GM12878 (cell line): ENCODE data around the gene SERPINE2. TPM values are rescaled to one million over a fixed set of nuclear protein-coding genes. Genes with fewer than 3 reads are reported as not detected.

Experiments used
- ATAC-seq: fragments of 200-7000 bp; cut with Tn5 transposase; 3 replicates; pipeline ENCODE4 v1.9.1; 2020; ENCODE audit warnings: mild to moderate bottlenecking, moderate library complexity
- BruUV-seq: library from RNA; stranded (reverse); fragments of 400-500 nt; replicated peaks from 2 replicates; lab custom pipeline; 2021; lab: Mats Ljungman, UMichigan
- CTCF ChIA-PET: fragments of 300-600 bp; sonication (Branson Sonifier 250); formaldehyde crosslinking; extraction: SDS; loops from one replicate; lab custom pipeline; 2021; ENCODE audit warnings: inconsistent platforms; lab: Yijun Ruan, JAX
- POLR2A ChIA-PET: fragments of 350-600 bp; formaldehyde crosslinking; extraction: SDS; loops from one replicate; lab custom pipeline; 2021; ENCODE audit warnings: inconsistent platforms; lab: Charles Lee
- RAD21 ChIA-PET: fragments of 300-600 bp; sonication (Branson Sonifier 250); formaldehyde crosslinking; loops from one replicate; lab custom pipeline; 2023; ENCODE audit warnings: antibody characterized with exemption; ENCODE audit not compliant: unreplicated experiment; lab: Charles Lee
- SMC1A ChIA-PET: fragments of 300-600 bp; sonication (Branson Sonifier 250); formaldehyde crosslinking; loops from one replicate; lab custom pipeline; 2023; ENCODE audit not compliant: unreplicated experiment, uncharacterized antibody; lab: Charles Lee
- DNase-seq: peaks from one replicate; pipeline ENCODE4 v3.0.0-alpha.2; 2011; ENCODE audit warnings: low read depth, low spot score
- FAIRE-seq: peaks from 3 replicates; lab custom pipeline; 2011; peaks lifted over from hg19 to GRCh38; lab: Jason Lieb, UNC
- H2AFZ ChIP-seq: 2 replicates; pipeline ENCODE4 v1.6.0; 2011; ENCODE audit warnings: low read depth, low read length, control low read depth; ENCODE audit not compliant: control insufficient read depth
- H3K27ac ChIP-seq: 2 replicates; pipeline ENCODE4 v1.5.1; 2011; ENCODE audit warnings: control low read depth; ENCODE audit not compliant: control insufficient read depth, insufficient read depth
- H3K27me3 ChIP-seq, 2 experiments: replicated peaks in 1 of 2; 2 replicates each; pipeline versions ENCODE4 v1.6.0 to v1.6.1; 2011; ENCODE audit warnings: low read length in 1 of 2; ENCODE audit not compliant: control insufficient read depth in 2 of 2, insufficient read depth in 2 of 2
- H3K36me3 ChIP-seq, 2 experiments: 2 replicates each; pipeline ENCODE4 v1.5.1; 2011; ENCODE audit warnings: low read length in 1 of 2; ENCODE audit not compliant: control insufficient read depth in 2 of 2, insufficient read depth in 2 of 2
- H3K4me1 ChIP-seq: 2 replicates; pipeline ENCODE4 v1.6.1; 2011; ENCODE audit warnings: mild to moderate bottlenecking, low read length, moderate library complexity, mixed read lengths; ENCODE audit not compliant: control insufficient read depth, insufficient read depth
- H3K4me2 ChIP-seq: 2 replicates; pipeline ENCODE4 v1.6.0; 2011; ENCODE audit warnings: control low read depth; ENCODE audit not compliant: control insufficient read depth, insufficient read depth
- H3K4me3 ChIP-seq: fragments of 200-600 bp; sonication (generic); 2 replicates; pipeline ENCODE4 v1.5.1; 2016
- H3K79me2 ChIP-seq: 2 replicates; pipeline ENCODE4 v1.6.0; 2011; ENCODE audit warnings: low read length; ENCODE audit not compliant: control insufficient read depth, insufficient read depth
- H3K9ac ChIP-seq: 2 replicates; pipeline ENCODE4 v1.8.0; 2011; ENCODE audit warnings: low read length, control low read depth, mixed read lengths; ENCODE audit not compliant: control insufficient read depth, insufficient read depth
- H3K9me3 ChIP-seq: replicated peaks from 3 replicates; pipeline ENCODE4 v1.5.1; 2011; ENCODE audit warnings: mild to moderate bottlenecking, low read length; ENCODE audit not compliant: control insufficient read depth, insufficient read depth
- H4K20me1 ChIP-seq: 2 replicates; pipeline ENCODE4 v1.6.0; 2011; ENCODE audit not compliant: control insufficient read depth, insufficient read depth
- BACH1 ChIP-seq: fragments of 450-650 bp; IDR thresholded peaks from 2 replicates; pipeline ENCODE4 v1.6.1; 2017; ENCODE audit warnings: mild to moderate bottlenecking, borderline replicate concordance
- CBFB ChIP-seq: IDR thresholded peaks from 2 replicates; pipeline ENCODE4 v1.6.1; 2016; ENCODE audit warnings: antibody characterized with exemption, low read depth
- CBX3 ChIP-seq: fragments of 200-600 bp; sonication (generic); IDR thresholded peaks from 2 replicates; pipeline ENCODE4 v1.6.1; 2016; ENCODE audit warnings: low read depth, borderline replicate concordance
- CBX5 ChIP-seq: sonication (generic); IDR thresholded peaks from 2 replicates; pipeline ENCODE4 v1.6.1; 2016; ENCODE audit warnings: low read depth, moderate library complexity, mild to moderate bottlenecking, inconsistent platforms
- CREM ChIP-seq: IDR thresholded peaks from 2 replicates; pipeline ENCODE4 v1.6.1; 2014; ENCODE audit warnings: antibody characterized with exemption, low read depth
- EZH2 ChIP-seq: IDR thresholded peaks from 2 replicates; pipeline ENCODE4 v1.6.1; 2012; ENCODE audit warnings: low read depth, mild to moderate bottlenecking, control low read depth, inconsistent platforms, low read length, borderline replicate concordance; ENCODE audit not compliant: control insufficient read depth
- IKZF1 ChIP-seq: fragments of 450-650 bp; conservative IDR thresholded peaks from 2 replicates; pipeline ENCODE4 v1.6.1; 2017; ENCODE audit warnings: antibody characterized with exemption, mild to moderate bottlenecking
- LARP7 ChIP-seq: fragments of 450-650 bp; IDR thresholded peaks from 2 replicates; pipeline ENCODE4 v1.6.1; 2017; ENCODE audit warnings: mild to moderate bottlenecking
- NFYA ChIP-seq: IDR thresholded peaks from 2 replicates; pipeline ENCODE4 v1.6.1; 2011; ENCODE audit warnings: low read depth, mild to moderate bottlenecking, low read length, improper control_type of control experiment, borderline replicate concordance
- SIN3A ChIP-seq: IDR thresholded peaks from 2 replicates; pipeline ENCODE4 v1.6.1; 2012; ENCODE audit warnings: low read depth, low read length, improper control_type of control experiment
- SREBF2 ChIP-seq: IDR thresholded peaks from 2 replicates; pipeline ENCODE4 v1.6.1; 2012; ENCODE audit warnings: mild to moderate bottlenecking, low read length
- SUZ12 ChIP-seq: fragments of 200-600 bp; sonication (generic); IDR thresholded peaks from one replicate; pipeline ENCODE4 v1.6.1; 2018; ENCODE audit warnings: antibody characterized with exemption, mild to moderate bottlenecking; ENCODE audit not compliant: unreplicated experiment
- TCF12 ChIP-seq: IDR thresholded peaks from 2 replicates; pipeline ENCODE4 v1.6.1; 2011; ENCODE audit warnings: low read depth, mild to moderate bottlenecking, low read length
- ZNF217 ChIP-seq: fragments of 450-650 bp; IDR thresholded peaks from 2 replicates; pipeline ENCODE4 v1.6.1; 2017; ENCODE audit warnings: antibody characterized with exemption, mild to moderate bottlenecking
- ZZZ3 ChIP-seq: IDR thresholded peaks from 2 replicates; pipeline ENCODE4 v1.6.1; 2011; ENCODE audit warnings: low read depth; ENCODE audit not compliant: control insufficient read depth, insufficient read length
- WGBS: methylation state at CpG from one replicate; pipeline ENCODE4 v1.1.6; 2016; ENCODE audit warnings: low lambda C conversion rate; ENCODE audit not compliant: insufficient replicate concordance, insufficient coverage; ENCODE audit errors: missing lambda C conversion rate; 5-methylcytosine and 5-hydroxymethylcytosine counted together
- in situ Hi-C: fragments of 300-500 bp; cut with MboI; formaldehyde crosslinking; loops from 9 replicates; pipeline ENCODE4 v1.14.3; 2018; ENCODE audit warnings: mixed read lengths
- intact Hi-C: fragments of 100-400 bp; cut with micrococcal nuclease; formaldehyde crosslinking; loops from one replicate; pipeline ENCODE4 v1.14.2; 2022; ENCODE audit not compliant: unreplicated experiment
- polyA plus RNA-seq, 11 experiments: library from polyadenylated mRNA; depleted of rRNA in 4 of 11; unstranded in 6 of 11; stranded (reverse) in 5 of 11; fragments of >200 nt; fragmentation: Nextera tagmentation in 4 of 11; fragmentation: Illumina TruSeq in 1 of 11; extraction: Ambion mirVana in 4 of 11; extraction: Trizol in 1 of 11; gene quantifications; 1 replicate in 1 of 11; 2 replicates in 10 of 11; pipeline versions ENCODE4 v1.2.1 to v1.2.3, GENCODE V29; 2011 to 2016; ENCODE audit warnings: inconsistent platforms in 2 of 11, missing spikeins in 2 of 11, low read depth in 1 of 11
- total RNA-seq, 4 experiments: library from RNA; depleted of rRNA in 3 of 4; stranded (reverse); fragments of >200 nt in 3 of 4; fragmentation: Illumina TruSeq in 1 of 4; extraction: Trizol in 1 of 4; gene quantifications; 2 replicates each; pipeline versions ENCODE4 v1.2.1 to v1.2.3, GENCODE V29; 2013 to 2021
- TF ChIP-seq, protein P1 (sequence below): fragments of 450-650 bp; conservative IDR thresholded peaks from 2 replicates; pipeline ENCODE4 v1.6.1; 2017; ENCODE audit warnings: mild to moderate bottlenecking, moderate library complexity
- TF ChIP-seq, protein P2 (sequence below): fragments of 150-350 bp; IDR thresholded peaks from 2 replicates; pipeline ENCODE4 v1.6.1; 2014; ENCODE audit warnings: mild to moderate bottlenecking, low read depth, low read length

SERPINE2 gene
- total and polyA plus RNA-seq, 10 of the 15 experiments (the other 5 are each of a cell fraction or from before 2014, with no cell fraction given): 0.18 to 1.7 (median 0.39) TPM

DNA sequence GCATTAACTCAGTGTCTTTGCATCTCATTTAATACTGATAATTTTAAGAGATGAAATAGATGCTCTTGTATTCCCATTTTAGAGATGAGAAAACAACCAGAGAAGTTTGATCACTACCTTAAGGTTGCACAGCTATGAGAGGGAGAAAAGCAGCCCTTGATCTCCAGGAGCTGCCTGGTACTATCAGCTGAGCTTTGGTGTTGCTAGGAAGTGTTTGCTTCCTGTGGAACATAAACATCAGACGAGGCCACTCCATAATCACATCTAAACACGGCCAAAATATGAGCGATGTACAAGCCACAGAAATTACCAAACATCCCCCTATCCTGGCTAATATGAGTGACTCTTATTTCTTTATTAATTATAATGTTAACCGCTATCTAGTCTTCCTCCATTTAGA is 93.3 kb downstream of the SERPINE2 start (continued):
- TF ChIP-seq SUZ12 (no peak), CBX3 (no peak), ZZZ3 (no peak)

DNA sequence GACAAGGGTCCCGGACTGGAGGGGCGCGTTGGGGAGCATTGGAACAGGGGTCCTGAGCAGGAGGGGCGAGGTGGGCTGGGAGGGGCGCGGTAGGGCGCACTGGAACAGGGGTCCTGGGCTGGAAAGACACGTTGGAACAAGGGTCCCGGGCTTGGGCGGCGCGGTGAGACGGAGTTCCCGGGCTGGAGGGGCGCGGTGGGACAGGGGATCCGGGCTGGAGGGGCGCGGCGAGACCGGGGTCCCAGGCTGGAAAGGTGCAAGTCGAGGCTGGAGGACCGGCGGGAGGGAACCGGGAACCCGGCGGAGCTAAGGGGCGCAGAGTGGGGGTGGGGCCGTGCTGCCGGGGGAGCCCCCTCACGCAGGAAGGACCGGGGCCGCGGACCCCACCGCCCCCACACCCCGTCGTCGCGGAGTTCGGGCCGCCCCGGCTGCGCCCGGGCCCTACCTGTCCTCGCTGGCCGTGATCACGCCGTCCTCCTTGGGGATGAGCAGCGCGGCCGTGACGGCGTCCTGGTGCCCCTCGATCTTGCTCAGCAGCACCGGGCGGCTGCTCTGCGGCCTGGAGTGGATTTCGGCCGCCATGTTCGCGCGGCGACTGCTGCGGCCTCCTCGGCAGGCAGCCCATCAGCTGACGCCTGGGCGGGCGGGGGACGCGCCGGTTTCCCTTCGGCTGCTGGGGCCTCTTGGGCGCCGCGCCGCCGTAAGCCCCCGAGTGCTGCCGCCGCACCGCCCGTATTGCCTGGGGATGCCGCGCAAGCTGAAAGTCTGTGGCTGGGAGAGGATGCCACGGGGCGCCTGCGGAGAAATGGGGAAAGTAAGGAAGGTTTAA is 94.2 kb downstream of the SERPINE2 start, which contains the start of gene WDFY1:
Gene WDFY1, minus strand, starts transcription at position 633 of the 829 bp plus-strand sequence. Its CDS starts 51 bp downstream, at position 582.
- peak within 1 kb of the TSS; percentile 88 for H3K4me2 ChIP-seq
- in situ Hi-C loops: no loop called here
- ChIA-PET SMC1A (interaction anchor here (1.2 kb wide), 1 partner anchor 17 kb away, joined by 4 read pairs; no protein-coding TSS in a partner anchor), POLR2A (interaction anchor here (1.4 to 1.6 kb wide), 2 partner anchors 10 to 13 kb away, joined by 7 to 8 read pairs; partner anchors contain the start of gene MRPL44), RAD21 (interaction anchor here (1.5 kb wide), 1 partner anchor 13 kb away, joined by 6 read pairs; no protein-coding TSS in a partner anchor), CTCF (interaction anchor here (0.6 to 2.6 kb wide), 5 partner anchors 10 to 812 kb away, joined by 3 to 15 read pairs (median 3); partner anchors contain the start of gene MRPL44)
- peak within 1 kb of the TSS; percentile 75 for H3K9ac ChIP-seq
- H3K27me3 ChIP-seq: no peaks in the 10 kb centered on the region
- H4K20me1 ChIP-seq: no peaks in the 10 kb centered on the region
- H3K4me1 ChIP-seq: peaks cover 19% of the 10 kb centered on the region
- peak within 1 kb of the TSS; percentile 76 for H3K27ac ChIP-seq
- H3K36me3 ChIP-seq: no peaks in the 10 kb centered on the region
- peak within 1 kb of the TSS; percentile 75 for H3K4me3 ChIP-seq
- peak within 1 kb of the TSS; percentile 68 for H2AFZ ChIP-seq
- BruUV-seq: no TSS peak
- peaks cover 33% of the 10 kb centered on the region for H3K79me2 ChIP-seq
- peak; percentile 94 for ATAC-seq
- 3% methylated on average over 44 of the region's 87 CpGs for WGBS
- no peak for FAIRE-seq
- intact Hi-C loops: loop anchor here (2.0 to 5.0 kb wide), 2 partner anchors 48 to 108 kb away; partner anchors contain the start of gene AP1S3
- no peak for DNase-seq
- H3K9me3 ChIP-seq: no peaks in the 10 kb centered on the region; the same call in 1 of the 3 replicates
- peak; percentile 52; the same call in 1 of the 2 replicates for TF ChIP-seq CREM
- TF ChIP-seq NFYA: no peak
- peak; percentile 96 for TF ChIP-seq LARP7
- TF ChIP-seq ZNF217: peak; percentile 49; the same call in 1 of the 2 replicates
- TF ChIP-seq, protein P1, sequence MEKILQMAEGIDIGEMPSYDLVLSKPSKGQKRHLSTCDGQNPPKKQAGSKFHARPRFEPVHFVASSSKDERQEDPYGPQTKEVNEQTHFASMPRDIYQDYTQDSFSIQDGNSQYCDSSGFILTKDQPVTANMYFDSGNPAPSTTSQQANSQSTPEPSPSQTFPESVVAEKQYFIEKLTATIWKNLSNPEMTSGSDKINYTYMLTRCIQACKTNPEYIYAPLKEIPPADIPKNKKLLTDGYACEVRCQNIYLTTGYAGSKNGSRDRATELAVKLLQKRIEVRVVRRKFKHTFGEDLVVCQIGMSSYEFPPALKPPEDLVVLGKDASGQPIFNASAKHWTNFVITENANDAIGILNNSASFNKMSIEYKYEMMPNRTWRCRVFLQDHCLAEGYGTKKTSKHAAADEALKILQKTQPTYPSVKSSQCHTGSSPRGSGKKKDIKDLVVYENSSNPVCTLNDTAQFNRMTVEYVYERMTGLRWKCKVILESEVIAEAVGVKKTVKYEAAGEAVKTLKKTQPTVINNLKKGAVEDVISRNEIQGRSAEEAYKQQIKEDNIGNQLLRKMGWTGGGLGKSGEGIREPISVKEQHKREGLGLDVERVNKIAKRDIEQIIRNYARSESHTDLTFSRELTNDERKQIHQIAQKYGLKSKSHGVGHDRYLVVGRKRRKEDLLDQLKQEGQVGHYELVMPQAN: peak; percentile 85
- TF ChIP-seq SIN3A: peak; percentile 75; the same call in 1 of the 2 replicates
- peak; percentile 22; the same call in 1 of the 2 replicates for TF ChIP-seq CBFB
- peak; percentile 58; the same call in 1 of the 2 replicates for TF ChIP-seq TCF12
- TF ChIP-seq BACH1: peak; percentile 54; the same call in 1 of the 2 replicates
- TF ChIP-seq EZH2: no peak
- no peak for TF ChIP-seq SREBF2
- TF ChIP-seq CBX5: peak; percentile 89; the same call in 1 of the 2 replicates
- peak; percentile 85 for TF ChIP-seq IKZF1
- TF ChIP-seq, protein P2, sequence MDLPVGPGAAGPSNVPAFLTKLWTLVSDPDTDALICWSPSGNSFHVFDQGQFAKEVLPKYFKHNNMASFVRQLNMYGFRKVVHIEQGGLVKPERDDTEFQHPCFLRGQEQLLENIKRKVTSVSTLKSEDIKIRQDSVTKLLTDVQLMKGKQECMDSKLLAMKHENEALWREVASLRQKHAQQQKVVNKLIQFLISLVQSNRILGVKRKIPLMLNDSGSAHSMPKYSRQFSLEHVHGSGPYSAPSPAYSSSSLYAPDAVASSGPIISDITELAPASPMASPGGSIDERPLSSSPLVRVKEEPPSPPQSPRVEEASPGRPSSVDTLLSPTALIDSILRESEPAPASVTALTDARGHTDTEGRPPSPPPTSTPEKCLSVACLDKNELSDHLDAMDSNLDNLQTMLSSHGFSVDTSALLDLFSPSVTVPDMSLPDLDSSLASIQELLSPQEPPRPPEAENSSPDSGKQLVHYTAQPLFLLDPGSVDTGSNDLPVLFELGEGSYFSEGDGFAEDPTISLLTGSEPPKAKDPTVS: no peak
